GM12878 (cell line): Measurements from ENCODE around the gene RPA3. TPM values are rescaled to one million over a fixed set of nuclear protein-coding genes. Genes with fewer than 3 reads are reported as not detected.

ENCODE experiments used
- CHD4 ChIP-seq: fragments of 200-600 bp; sonication (generic); IDR thresholded peaks from 2 replicates; pipeline ENCODE4 v1.6.1; 2016; ENCODE audit warnings: mild to moderate bottlenecking
- EP300 ChIP-seq, 2 experiments: fragments of 150-350 bp in 1 of 2; IDR thresholded peaks; 2 replicates each; pipeline ENCODE4 v1.6.1; 2011 to 2012; ENCODE audit warnings: low read depth in 2 of 2, low read length in 2 of 2, borderline replicate concordance in 1 of 2, improper control_type of control experiment in 1 of 2, inconsistent platforms in 1 of 2; ENCODE audit not compliant: control insufficient read depth in 1 of 2
- FOS ChIP-seq: IDR thresholded peaks from 3 replicates; pipeline ENCODE4 v1.6.1; 2011; ENCODE audit warnings: borderline replicate concordance; ENCODE audit not compliant: insufficient read length; ENCODE audit errors: extremely low read depth
- JUND ChIP-seq: IDR thresholded peaks from 2 replicates; pipeline ENCODE4 v1.6.1; 2012; ENCODE audit warnings: low read depth, mild to moderate bottlenecking, low read length, improper control_type of control experiment, moderate library complexity
- NFYB ChIP-seq: IDR thresholded peaks from 2 replicates; pipeline ENCODE4 v1.6.1; 2011; ENCODE audit warnings: low read depth, mild to moderate bottlenecking, low read length, improper control_type of control experiment, moderate library complexity; ENCODE audit not compliant: insufficient read depth
- RELB ChIP-seq: fragments of 450-650 bp; IDR thresholded peaks from 2 replicates; pipeline ENCODE4 v1.6.1; 2017; ENCODE audit warnings: low read depth, mild to moderate bottlenecking, moderate library complexity
- YY1 ChIP-seq: IDR thresholded peaks from 2 replicates; pipeline ENCODE4 v1.6.1; 2011; ENCODE audit warnings: low read depth, mild to moderate bottlenecking, low read length
- ZNF24 ChIP-seq: fragments of 450-650 bp; IDR thresholded peaks from 2 replicates; pipeline ENCODE4 v1.6.1; 2017; ENCODE audit warnings: antibody characterized with exemption, mild to moderate bottlenecking
- polyA plus RNA-seq, 11 experiments: library from polyadenylated mRNA; depleted of rRNA in 4 of 11; unstranded in 6 of 11; stranded (reverse) in 5 of 11; fragments of >200 nt; fragmentation: Nextera tagmentation in 4 of 11; fragmentation: Illumina TruSeq in 1 of 11; extraction: Ambion mirVana in 4 of 11; extraction: Trizol in 1 of 11; gene quantifications; 1 replicate in 1 of 11; 2 replicates in 10 of 11; pipeline versions ENCODE4 v1.2.1 to v1.2.3, GENCODE V29; 2011 to 2016; ENCODE audit warnings: inconsistent platforms in 2 of 11, missing spikeins in 2 of 11, low read depth in 1 of 11
- total RNA-seq, 4 experiments: library from RNA; depleted of rRNA in 3 of 4; stranded (reverse); fragments of >200 nt in 3 of 4; fragmentation: Illumina TruSeq in 1 of 4; extraction: Trizol in 1 of 4; gene quantifications; 2 replicates each; pipeline versions ENCODE4 v1.2.1 to v1.2.3, GENCODE V29; 2013 to 2021
- TF ChIP-seq, protein P1 (sequence below): fragments of 450-650 bp; formaldehyde crosslinking; IDR thresholded peaks from 2 replicates; pipeline ENCODE4 v1.4.0; 2020; ENCODE audit warnings: mild to moderate bottlenecking, moderate library complexity
- TF ChIP-seq, protein P2 (sequence below): fragments of 450-650 bp; formaldehyde crosslinking; IDR thresholded peaks from 2 replicates; pipeline ENCODE4 v1.4.0; 2022; ENCODE audit warnings: mild to moderate bottlenecking, moderate library complexity
- TF ChIP-seq, protein P3 (sequence below): fragments of 450-650 bp; IDR thresholded peaks from 2 replicates; pipeline ENCODE4 v1.6.1; 2016; ENCODE audit warnings: mild to moderate bottlenecking
- TF ChIP-seq, protein P4 (sequence below): IDR thresholded peaks from 2 replicates; pipeline ENCODE4 v1.6.1; 2011; ENCODE audit warnings: mild to moderate bottlenecking, low read depth, low read length, moderate library complexity; ENCODE audit not compliant: insufficient replicate concordance
- TF ChIP-seq, protein P5 (sequence below): IDR thresholded peaks from 2 replicates; pipeline ENCODE4 v1.6.1; 2011; ENCODE audit warnings: borderline replicate concordance, low read depth, mild to moderate bottlenecking, moderate library complexity, low read length; ENCODE audit not compliant: insufficient read depth, poor library complexity, severe bottlenecking

Gene RPA3
- total and polyA plus RNA-seq, 10 of the 15 experiments (the other 5 are each of a cell fraction or from before 2014, with no cell fraction given) = 60.2 to 343 (median 112) TPM

- TF ChIP-seq, protein P1, sequence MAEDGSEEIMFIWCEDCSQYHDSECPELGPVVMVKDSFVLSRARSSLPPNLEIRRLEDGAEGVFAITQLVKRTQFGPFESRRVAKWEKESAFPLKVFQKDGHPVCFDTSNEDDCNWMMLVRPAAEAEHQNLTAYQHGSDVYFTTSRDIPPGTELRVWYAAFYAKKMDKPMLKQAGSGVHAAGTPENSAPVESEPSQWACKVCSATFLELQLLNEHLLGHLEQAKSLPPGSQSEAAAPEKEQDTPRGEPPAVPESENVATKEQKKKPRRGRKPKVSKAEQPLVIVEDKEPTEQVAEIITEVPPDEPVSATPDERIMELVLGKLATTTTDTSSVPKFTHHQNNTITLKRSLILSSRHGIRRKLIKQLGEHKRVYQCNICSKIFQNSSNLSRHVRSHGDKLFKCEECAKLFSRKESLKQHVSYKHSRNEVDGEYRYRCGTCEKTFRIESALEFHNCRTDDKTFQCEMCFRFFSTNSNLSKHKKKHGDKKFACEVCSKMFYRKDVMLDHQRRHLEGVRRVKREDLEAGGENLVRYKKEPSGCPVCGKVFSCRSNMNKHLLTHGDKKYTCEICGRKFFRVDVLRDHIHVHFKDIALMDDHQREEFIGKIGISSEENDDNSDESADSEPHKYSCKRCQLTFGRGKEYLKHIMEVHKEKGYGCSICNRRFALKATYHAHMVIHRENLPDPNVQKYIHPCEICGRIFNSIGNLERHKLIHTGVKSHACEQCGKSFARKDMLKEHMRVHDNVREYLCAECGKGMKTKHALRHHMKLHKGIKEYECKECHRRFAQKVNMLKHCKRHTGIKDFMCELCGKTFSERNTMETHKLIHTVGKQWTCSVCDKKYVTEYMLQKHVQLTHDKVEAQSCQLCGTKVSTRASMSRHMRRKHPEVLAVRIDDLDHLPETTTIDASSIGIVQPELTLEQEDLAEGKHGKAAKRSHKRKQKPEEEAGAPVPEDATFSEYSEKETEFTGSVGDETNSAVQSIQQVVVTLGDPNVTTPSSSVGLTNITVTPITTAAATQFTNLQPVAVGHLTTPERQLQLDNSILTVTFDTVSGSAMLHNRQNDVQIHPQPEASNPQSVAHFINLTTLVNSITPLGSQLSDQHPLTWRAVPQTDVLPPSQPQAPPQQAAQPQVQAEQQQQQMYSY (CRISPR knock-in tag) = no peak
- TF ChIP-seq YY1 = peak; percentile 94
- peak; percentile 76 for TF ChIP-seq RELB
- peak; percentile 81 for TF ChIP-seq NFYB
- peak; percentile 31 for TF ChIP-seq FOS
- TF ChIP-seq JUND = 0 out of 2 replicates have a peak, but pooled peaks have one; percentile 6
- TF ChIP-seq, protein P2, sequence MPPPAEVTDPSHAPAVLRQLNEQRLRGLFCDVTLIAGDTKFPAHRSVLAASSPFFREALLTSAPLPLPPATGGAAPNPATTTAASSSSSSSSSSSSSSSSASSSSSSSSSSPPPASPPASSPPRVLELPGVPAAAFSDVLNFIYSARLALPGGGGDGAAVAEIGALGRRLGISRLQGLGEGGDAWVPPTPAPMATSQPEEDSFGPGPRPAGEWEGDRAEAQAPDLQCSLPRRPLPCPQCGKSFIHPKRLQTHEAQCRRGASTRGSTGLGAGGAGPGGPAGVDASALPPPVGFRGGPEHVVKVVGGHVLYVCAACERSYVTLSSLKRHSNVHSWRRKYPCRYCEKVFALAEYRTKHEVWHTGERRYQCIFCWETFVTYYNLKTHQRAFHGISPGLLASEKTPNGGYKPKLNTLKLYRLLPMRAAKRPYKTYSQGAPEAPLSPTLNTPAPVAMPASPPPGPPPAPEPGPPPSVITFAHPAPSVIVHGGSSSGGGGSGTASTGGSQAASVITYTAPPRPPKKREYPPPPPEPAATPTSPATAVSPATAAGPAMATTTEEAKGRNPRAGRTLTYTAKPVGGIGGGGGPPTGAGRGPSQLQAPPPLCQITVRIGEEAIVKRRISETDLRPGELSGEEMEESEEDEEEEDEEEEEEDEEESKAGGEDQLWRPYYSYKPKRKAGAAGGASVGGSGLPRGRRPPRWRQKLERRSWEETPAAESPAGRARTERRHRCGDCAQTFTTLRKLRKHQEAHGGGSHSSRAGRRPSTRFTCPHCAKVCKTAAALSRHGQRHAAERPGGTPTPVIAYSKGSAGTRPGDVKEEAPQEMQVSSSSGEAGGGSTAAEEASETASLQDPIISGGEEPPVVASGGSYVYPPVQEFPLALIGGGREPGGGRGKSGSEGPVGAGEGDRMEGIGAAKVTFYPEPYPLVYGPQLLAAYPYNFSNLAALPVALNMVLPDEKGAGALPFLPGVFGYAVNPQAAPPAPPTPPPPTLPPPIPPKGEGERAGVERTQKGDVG (CRISPR knock-in tag) = no peak
- TF ChIP-seq, protein P3, sequence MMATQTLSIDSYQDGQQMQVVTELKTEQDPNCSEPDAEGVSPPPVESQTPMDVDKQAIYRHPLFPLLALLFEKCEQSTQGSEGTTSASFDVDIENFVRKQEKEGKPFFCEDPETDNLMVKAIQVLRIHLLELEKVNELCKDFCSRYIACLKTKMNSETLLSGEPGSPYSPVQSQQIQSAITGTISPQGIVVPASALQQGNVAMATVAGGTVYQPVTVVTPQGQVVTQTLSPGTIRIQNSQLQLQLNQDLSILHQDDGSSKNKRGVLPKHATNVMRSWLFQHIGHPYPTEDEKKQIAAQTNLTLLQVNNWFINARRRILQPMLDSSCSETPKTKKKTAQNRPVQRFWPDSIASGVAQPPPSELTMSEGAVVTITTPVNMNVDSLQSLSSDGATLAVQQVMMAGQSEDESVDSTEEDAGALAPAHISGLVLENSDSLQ = peak; percentile 80
- TF ChIP-seq EP300 (IDR thresholded peaks at IDR 0.05; ENCODE audit: borderline replicate concordance in 1 of 2, control insufficient read depth in 1 of 2, low read depth in 2 of 2, low read length in 2 of 2) = 0 out of 4 replicates have a peak, but pooled peaks of 1 of the 2 experiments have one; percentile 15
- TF ChIP-seq ZNF24 = no peak
- TF ChIP-seq CHD4 = no peak
- TF ChIP-seq, protein P4, sequence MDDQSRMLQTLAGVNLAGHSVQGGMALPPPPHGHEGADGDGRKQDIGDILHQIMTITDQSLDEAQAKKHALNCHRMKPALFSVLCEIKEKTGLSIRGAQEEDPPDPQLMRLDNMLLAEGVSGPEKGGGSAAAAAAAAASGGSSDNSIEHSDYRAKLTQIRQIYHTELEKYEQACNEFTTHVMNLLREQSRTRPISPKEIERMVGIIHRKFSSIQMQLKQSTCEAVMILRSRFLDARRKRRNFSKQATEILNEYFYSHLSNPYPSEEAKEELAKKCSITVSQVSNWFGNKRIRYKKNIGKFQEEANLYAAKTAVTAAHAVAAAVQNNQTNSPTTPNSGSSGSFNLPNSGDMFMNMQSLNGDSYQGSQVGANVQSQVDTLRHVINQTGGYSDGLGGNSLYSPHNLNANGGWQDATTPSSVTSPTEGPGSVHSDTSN = no peak
- TF ChIP-seq, protein P5, sequence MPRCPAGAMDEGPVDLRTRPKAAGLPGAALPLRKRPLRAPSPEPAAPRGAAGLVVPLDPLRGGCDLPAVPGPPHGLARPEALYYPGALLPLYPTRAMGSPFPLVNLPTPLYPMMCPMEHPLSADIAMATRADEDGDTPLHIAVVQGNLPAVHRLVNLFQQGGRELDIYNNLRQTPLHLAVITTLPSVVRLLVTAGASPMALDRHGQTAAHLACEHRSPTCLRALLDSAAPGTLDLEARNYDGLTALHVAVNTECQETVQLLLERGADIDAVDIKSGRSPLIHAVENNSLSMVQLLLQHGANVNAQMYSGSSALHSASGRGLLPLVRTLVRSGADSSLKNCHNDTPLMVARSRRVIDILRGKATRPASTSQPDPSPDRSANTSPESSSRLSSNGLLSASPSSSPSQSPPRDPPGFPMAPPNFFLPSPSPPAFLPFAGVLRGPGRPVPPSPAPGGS = no peak
These were observed 77.9 kb downstream of the RPA3 start, which contains the start of gene UMAD1 (continued) for GRCh38 chr7:7640221-7641128.
